DLD1 (cell line): Measurements from ENCODE around the gene CES4A.

ENCODE experiments used
- in situ Hi-C: cut with HindIII; loops from 2 replicates; pipeline ENCODE4 v1.10.0; 2017; ENCODE audit warnings: low sequenced_read_pairs

CES4A gene

GRCh38 chr16:67017810-67018488 lies 29.6 kb downstream of the CES4A start:
- in situ Hi-C loops, result no loop called here

GRCh38 chr16:67019171-67019570 lies 30.8 kb downstream of the CES4A start:
- in situ Hi-C loops, result no loop called here

GRCh38 chr16:67021321-67021720 lies 32.9 kb downstream of the CES4A start:
- in situ Hi-C loops, result no loop called here

- in situ Hi-C loops, result no loop called here
These were observed 34.3 kb downstream of the CES4A start for GRCh38 chr16:67022531-67023214.

GRCh38 chr16:67023689-67024088 lies 35.3 kb downstream of the CES4A start:
- in situ Hi-C loops, result no loop called here

GRCh38 chr16:67024384-67025209 lies 36.2 kb downstream of the CES4A start:
- in situ Hi-C loops, result no loop called here

- in situ Hi-C loops, result no loop called here
These were observed 36.8 kb downstream of the CES4A start for GRCh38 chr16:67025210-67025550.

- in situ Hi-C loops, result no loop called here
These were observed 38.2 kb downstream of the CES4A start for GRCh38 chr16:67026570-67026969.

- in situ Hi-C loops, result no loop called here
These were observed 38.7 kb downstream of the CES4A start for GRCh38 chr16:67027046-67027445.

GRCh38 chr16:67028167-67028695 lies 39.8 kb downstream of the CES4A start:
- in situ Hi-C loops, result no loop called here

- in situ Hi-C loops, result no loop called here
These were observed 40.4 kb downstream of the CES4A start, which contains the start of gene CBFB for GRCh38 chr16:67028696-67029253. CBFB (plus strand) TSS chr16:67029149; CDS start chr16:67029408, 259 bp downstream.

GRCh38 chr16:67029254-67030096 lies 41.1 kb downstream of the CES4A start:
- in situ Hi-C loops, result no loop called here

GRCh38 chr16:67030221-67030962 lies 42.0 kb downstream of the CES4A start:
- in situ Hi-C loops, result no loop called here

- in situ Hi-C loops, result no loop called here
These were observed 46.1 kb downstream of the CES4A start for GRCh38 chr16:67034487-67034886.

- in situ Hi-C loops, result no loop called here
These were observed 47.0 kb downstream of the CES4A start for GRCh38 chr16:67035364-67035763.

GRCh38 chr16:67036323-67036741 lies 47.9 kb downstream of the CES4A start:
- in situ Hi-C loops, result no loop called here

GRCh38 chr16:67039260-67040020 lies 51.1 kb downstream of the CES4A start:
- in situ Hi-C loops, result no loop called here

GRCh38 chr16:67040166-67040565 lies 51.8 kb downstream of the CES4A start:
- in situ Hi-C loops, result no loop called here

- in situ Hi-C loops, result no loop called here
These were observed 52.5 kb downstream of the CES4A start for GRCh38 chr16:67040906-67041305.
